ENCODE results near the gene ITPR2. TPM values are rescaled to one million over a fixed set of nuclear protein-coding genes. Genes with fewer than 3 reads are reported as not detected.

Gene ITPR2
- total RNA-seq, 1 experiment from 2014 or later, result 9.4 TPM

DNA sequence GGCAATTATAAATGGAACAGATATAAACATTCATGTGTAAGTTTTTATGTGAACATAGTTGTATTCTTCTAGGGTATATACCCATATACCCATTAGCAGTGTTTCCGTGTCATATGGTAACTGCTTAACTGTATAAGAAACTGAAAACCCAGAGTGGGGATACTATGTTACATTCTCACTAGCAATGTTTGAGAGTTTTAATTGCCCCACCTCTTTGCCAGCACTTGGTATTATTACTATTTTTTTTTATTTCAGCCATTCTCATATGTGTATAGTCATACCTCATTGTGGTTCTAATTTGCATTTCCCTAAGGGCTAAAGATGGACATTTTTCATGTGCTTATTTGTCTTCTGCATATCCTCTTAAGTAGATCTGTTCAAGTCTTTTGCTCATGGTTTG is 28.7 kb upstream of the ITPR2 start:
- H3K27me3 ChIP-seq (ENCODE audit: control insufficient read depth, insufficient read depth, low read length), result no peaks in the 10 kb centered on the region
- no peaks in the 10 kb centered on the region for H3K36me3 ChIP-seq (replicated peaks; ENCODE audit: control insufficient read depth, insufficient read depth, low read length)
- H3K4me3 ChIP-seq (ENCODE audit: insufficient read depth, low read depth, low read length), result no peak overlapping the region
- DNase-seq, result no peak

DNA sequence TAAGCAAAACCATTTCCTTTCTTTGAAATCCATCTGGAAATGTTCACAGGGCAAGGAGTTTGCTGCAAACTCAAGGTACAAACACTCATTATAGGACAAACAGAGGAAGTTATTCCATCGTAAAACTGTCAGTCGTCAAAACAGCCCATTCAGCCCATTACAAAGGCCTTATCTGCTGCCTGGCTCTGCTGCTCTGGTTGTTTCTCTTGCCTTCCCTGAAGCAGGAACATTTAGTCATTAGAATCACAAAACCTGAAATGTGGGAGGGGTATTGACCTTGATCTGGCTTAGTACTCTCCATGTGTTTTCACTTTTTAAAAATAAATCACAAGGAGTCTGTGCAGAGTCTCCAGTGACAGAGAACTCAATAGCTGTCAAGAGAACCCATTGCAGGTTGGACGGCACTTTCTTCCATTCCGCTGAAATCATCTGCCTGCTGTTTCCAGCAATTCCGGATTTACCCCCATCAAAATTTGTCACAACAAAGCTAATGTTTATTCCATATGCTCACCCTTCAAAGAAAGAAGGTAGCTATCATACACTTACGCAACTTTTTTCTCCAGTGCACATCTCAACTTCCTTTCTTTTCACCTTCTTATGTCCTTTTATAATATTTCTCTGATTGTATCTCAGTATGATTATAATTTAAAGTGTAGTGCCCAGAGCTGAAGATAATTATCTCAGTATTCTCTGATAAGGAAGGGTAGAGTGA is 24.6 kb upstream of the ITPR2 start:
- DNase-seq, result no peak
- H3K36me3 ChIP-seq (replicated peaks; ENCODE audit: control insufficient read depth, insufficient read depth, low read length), result no peaks in the 10 kb centered on the region
- no peak overlapping the region for H3K4me3 ChIP-seq (ENCODE audit: insufficient read depth, low read depth, low read length)
- no peaks in the 10 kb centered on the region for H3K27me3 ChIP-seq (ENCODE audit: control insufficient read depth, insufficient read depth, low read length)

DNA sequence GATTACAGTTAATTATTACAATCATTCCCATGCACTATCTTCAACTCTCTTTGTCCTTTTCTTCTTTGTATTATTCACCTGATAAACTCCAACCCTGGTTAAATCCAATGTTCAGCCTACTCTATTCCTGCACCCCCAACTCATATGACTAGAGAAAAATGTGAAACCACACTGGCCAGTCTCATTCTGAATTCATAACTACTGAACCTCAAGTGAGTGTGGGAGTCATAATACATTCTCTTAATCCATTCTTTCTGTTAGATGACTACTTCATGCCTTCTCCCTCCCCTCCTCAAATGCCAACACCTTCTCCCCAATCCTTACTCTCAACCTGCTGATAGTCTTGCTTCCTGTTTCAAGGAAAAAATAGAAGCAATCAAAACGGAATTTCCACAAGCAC is 22.3 kb upstream of the ITPR2 start:
- no peak for DNase-seq
- H3K4me3 ChIP-seq (ENCODE audit: insufficient read depth, low read depth, low read length), result no peak overlapping the region
- no peaks in the 10 kb centered on the region for H3K27me3 ChIP-seq (ENCODE audit: control insufficient read depth, insufficient read depth, low read length)
- no peaks in the 10 kb centered on the region for H3K36me3 ChIP-seq (replicated peaks; ENCODE audit: control insufficient read depth, insufficient read depth, low read length)

DNA sequence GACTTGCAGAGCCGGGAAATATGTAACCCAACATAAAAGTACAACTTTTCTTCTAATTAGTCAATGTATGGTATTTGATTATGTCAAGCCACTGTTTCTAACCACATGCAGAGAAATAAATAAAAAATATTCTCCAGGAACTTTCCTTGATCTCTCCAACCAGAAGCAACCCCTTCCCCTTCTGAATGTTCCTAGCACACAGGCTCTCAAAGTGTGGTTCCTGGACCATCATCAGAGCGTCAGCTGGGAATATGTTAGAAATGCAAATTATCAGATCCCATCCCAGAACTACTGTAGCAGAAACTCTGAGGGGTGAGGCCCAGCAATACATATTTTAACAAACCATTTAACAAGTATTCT is 21.0 kb upstream of the ITPR2 start:
- Histone ChIP-seq H3K4me3 (ENCODE audit: insufficient read depth, low read depth, low read length) (no peak overlapping the region), H3K27me3 (ENCODE audit: control insufficient read depth, insufficient read depth, low read length) (no peaks in the 10 kb centered on the region), H3K36me3 (replicated peaks; ENCODE audit: control insufficient read depth, insufficient read depth, low read length) (no peaks in the 10 kb centered on the region)
- no peak for DNase-seq

DNA sequence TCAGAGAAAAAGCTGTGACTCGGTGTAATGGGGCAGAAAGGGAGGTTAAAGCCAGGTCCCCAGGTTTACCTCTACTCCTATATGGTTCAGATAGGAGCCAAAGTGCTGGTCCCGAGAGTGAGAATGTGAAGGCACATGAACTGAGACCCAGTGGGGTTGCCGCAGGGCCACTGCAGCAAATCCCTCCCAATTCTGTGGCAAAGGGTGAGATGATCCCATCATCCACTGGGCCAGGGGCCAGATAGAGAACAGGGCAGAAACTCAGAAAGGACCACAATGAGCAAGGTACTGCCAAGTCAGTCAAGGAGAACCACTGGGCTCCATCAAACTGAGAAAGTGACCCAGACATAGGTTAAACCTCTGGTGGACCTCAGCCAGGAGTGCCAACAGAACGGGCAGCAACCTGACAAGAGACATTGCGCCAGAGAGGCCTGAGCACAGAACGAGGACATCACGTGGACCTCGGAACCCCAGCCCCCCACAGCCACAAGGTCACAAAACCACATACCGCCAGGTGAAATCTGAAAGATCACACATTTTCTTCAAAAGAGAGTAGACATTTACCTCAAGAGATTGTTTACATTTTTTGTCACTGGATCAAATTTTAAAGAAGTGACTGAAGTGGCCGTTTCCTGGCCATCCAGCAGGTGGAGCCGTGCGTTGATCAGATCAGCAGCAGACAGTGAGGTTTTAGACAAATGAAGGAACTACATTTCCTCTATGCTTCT is 20.5 kb upstream of the ITPR2 start:
- Histone ChIP-seq H3K4me3 (ENCODE audit: insufficient read depth, low read depth, low read length) (no peak overlapping the region), H3K27me3 (ENCODE audit: control insufficient read depth, insufficient read depth, low read length) (no peaks in the 10 kb centered on the region), H3K36me3 (replicated peaks; ENCODE audit: control insufficient read depth, insufficient read depth, low read length) (no peaks in the 10 kb centered on the region)
- peak; percentile 49 for DNase-seq

DNA sequence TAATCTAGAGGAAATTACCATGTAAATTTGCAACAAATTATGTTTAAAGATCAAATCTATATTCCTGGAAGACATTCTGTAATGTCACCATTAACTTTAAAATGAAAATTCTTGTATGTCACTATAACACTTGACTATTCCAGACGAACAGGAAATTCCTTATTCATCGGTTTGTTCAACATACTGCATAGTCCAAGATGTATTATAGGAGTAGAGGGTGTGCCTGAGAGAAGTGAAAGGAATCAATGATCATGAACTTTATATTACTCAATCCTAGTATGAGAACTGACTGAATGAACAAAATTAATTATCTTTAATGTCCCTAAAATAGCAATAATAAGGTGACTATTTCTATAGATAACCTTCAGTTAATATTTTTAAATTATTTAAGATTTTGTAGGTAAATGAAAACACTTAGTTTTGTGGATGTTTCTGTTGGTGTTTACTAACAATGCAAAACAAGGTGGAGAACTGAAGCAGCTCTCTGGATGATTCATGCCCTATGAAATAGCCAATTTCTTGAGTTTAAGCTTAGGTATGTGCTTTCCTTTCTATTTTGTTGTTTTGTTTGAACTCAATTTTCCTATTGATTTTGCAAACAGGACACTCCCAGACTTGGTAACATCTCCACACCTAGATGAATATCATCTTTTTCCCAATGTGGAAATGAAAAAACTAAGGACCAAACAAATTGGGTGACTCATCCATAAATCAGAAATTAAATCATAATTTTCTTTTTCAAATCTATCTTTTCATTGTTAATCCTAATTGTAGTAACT is 18.2 kb upstream of the ITPR2 start:
- no peak for DNase-seq
- no peak overlapping the region for H3K4me3 ChIP-seq (ENCODE audit: insufficient read depth, low read depth, low read length)
- no peaks in the 10 kb centered on the region for H3K36me3 ChIP-seq (replicated peaks; ENCODE audit: control insufficient read depth, insufficient read depth, low read length)
- no peaks in the 10 kb centered on the region for H3K27me3 ChIP-seq (ENCODE audit: control insufficient read depth, insufficient read depth, low read length)

DNA sequence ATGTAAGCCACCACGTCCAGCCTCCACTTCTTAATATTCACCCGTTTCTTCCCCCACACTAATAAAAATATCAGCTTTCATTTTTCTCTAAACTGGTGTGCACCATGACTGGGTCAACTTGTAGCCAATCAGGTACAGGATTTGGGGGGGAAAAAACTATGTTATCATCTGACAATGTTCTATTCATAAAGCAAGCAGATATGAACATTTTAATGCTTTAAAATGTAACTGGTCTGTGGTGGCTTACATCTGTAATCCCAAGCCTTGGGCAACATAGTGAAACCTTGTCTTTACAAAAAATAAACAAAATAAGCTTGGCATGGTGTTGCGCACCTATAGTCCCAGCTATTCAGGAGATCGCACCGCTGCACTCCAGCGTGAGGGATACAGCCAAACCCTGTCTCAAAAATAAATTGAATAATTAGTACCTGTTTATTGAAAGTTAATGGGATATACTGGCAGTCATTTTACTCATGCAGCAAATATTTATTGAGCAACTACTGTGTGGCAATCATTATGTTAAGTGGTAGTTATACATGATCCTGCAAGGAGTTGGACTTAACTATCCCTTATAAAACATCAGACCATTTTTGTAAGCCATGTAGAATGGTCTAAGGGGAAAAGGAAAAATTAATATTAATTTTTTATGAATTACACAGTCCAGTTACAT is 15.3 kb upstream of the ITPR2 start:
- no peak for DNase-seq
- no peaks in the 10 kb centered on the region for H3K36me3 ChIP-seq (replicated peaks; ENCODE audit: control insufficient read depth, insufficient read depth, low read length)
- H3K27me3 ChIP-seq (ENCODE audit: control insufficient read depth, insufficient read depth, low read length), result no peaks in the 10 kb centered on the region
- no peak overlapping the region for H3K4me3 ChIP-seq (ENCODE audit: insufficient read depth, low read depth, low read length)

DNA sequence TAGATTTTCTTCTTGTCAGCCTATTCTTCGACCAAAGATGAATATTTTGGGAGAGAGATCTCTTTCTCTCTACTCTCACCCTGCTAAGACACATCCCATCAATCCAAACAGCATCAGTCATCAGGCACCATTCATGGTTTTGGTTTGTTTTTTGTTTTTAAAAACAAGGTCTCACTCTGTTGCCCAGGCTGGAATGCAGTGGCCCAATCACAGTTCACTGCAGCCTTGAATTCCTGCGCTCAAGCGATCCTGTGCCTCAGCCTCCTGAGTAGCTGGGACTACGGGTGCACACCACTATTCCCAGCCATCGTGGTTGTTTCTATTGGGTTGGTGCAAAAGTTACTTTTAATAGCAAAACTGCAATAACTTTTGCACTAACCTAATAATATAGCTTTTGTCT is 14.4 kb upstream of the ITPR2 start:
- Histone ChIP-seq H3K27me3 (ENCODE audit: control insufficient read depth, insufficient read depth, low read length) (no peaks in the 10 kb centered on the region), H3K36me3 (replicated peaks; ENCODE audit: control insufficient read depth, insufficient read depth, low read length) (no peaks in the 10 kb centered on the region), H3K4me3 (ENCODE audit: insufficient read depth, low read depth, low read length) (no peak overlapping the region)
- no peak for DNase-seq

DNA sequence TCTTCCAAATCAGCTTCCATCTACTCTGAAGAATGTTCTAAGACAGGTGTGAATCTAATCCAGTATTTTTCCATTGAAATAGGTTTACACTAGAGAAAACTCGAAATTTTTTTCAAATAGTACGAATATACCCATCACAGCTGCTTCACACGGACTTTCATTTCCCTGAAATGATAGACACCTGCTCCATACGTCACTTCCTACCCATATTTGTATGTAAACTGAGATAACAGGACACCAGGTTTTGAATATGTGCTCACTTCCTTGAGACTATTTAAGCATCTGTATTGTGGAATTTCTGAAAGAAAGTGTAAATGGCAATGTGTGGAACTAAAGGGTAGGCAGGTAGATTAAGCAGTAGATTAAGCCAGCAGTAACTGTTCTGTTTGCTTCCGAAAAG is 13.4 kb upstream of the ITPR2 start:
- DNase-seq, result no peak
- no peaks in the 10 kb centered on the region for H3K36me3 ChIP-seq (replicated peaks; ENCODE audit: control insufficient read depth, insufficient read depth, low read length)
- no peak overlapping the region for H3K4me3 ChIP-seq (ENCODE audit: insufficient read depth, low read depth, low read length)
- H3K27me3 ChIP-seq (ENCODE audit: control insufficient read depth, insufficient read depth, low read length), result no peaks in the 10 kb centered on the region

DNA sequence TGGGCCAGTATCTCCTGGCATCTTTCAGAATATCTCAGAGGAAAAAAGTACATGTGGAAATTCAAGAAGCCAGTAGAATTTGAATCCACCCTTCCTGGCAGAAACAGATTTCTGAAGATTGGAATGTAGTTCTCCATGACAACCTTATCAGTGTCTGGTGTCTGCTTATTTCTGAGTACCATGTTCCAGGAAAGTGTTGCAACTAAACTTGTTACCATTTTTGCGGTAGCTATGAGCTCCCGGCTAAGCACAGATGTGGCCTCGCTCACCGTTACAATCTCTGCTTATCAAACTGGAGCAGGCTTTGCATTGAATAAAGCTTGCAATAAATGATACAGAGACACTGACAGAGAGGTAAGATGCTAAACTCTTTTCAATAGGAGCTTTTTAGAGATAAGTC is 13.0 kb upstream of the ITPR2 start:
- Histone ChIP-seq H3K4me3 (ENCODE audit: insufficient read depth, low read depth, low read length) (no peak overlapping the region), H3K27me3 (ENCODE audit: control insufficient read depth, insufficient read depth, low read length) (no peaks in the 10 kb centered on the region), H3K36me3 (replicated peaks; ENCODE audit: control insufficient read depth, insufficient read depth, low read length) (no peaks in the 10 kb centered on the region)
- no peak for DNase-seq

DNA sequence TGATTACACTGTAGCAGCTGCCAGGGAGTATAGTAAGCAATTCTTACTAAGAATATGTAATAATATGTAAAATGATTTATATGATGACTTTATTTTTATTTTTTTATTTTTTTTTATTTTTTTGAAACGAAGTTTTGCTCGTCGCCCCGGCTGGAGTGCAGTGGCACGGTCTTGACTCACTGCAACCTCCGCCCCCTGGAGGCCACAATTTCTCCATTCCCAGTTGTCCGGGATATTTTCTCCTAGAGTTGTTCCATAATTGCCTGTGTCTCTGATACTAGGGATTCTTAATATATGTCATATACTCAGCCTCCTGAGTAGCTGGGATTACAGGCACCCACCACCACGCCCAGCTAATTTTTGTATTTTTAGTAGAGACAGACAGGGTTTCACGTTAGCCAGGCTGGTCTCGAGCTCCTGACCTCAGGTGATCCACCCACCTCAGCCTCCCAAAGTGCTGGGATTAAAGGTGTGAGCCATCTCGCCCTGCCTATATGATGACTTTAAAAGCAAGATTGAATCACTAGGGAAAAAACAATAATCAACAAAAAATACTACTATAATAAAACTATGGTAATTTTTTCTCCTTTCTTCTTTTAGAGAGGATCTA is 12.2 kb upstream of the ITPR2 start:
- DNase-seq, result peak; percentile 40
- Histone ChIP-seq H3K36me3 (replicated peaks; ENCODE audit: control insufficient read depth, insufficient read depth, low read length) (no peaks in the 10 kb centered on the region), H3K4me3 (ENCODE audit: insufficient read depth, low read depth, low read length) (no peak overlapping the region), H3K27me3 (ENCODE audit: control insufficient read depth, insufficient read depth, low read length) (no peaks in the 10 kb centered on the region)

DNA sequence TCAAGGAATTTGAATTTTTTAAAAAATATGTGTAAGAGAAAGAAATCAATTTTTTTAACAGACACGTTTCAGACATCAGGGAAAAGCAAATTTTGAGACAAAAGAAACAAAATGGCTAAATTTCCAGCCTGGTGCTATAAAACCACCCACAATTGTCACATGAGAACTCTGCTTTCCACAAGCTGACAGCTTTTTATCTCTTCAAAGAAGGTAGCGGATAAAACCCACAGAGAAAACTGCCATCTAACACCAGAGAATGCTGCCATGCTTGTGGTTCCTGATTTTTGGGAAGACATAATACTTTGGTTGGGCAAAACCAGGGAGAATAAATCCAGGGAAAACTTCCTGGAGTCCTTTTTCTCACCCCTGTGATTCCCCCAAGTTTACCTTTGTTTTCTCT is 10.3 kb upstream of the ITPR2 start:
- Histone ChIP-seq H3K36me3 (replicated peaks; ENCODE audit: control insufficient read depth, insufficient read depth, low read length) (no peaks in the 10 kb centered on the region), H3K4me3 (ENCODE audit: insufficient read depth, low read depth, low read length) (no peak overlapping the region), H3K27me3 (ENCODE audit: control insufficient read depth, insufficient read depth, low read length) (no peaks in the 10 kb centered on the region)
- DNase-seq, result no peak

DNA sequence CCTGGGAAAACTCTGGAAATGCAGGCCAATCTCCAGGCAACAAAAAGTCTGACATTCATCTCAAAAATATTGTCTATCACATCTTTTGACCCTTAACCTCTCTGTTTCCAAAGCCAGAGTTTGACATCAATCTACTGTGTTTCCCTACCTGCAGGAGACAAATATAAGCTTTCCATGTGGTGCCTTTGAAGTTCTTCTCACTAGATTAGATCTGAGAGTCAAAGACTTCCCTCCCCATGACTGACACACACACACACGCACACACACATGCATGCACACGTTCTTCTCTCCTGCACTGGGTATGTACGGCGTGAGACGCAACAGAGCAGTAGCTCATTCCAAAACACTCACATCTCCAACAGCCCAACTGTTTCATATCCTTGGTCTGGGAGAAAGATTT is 8.1 kb upstream of the ITPR2 start:
- H3K4me3 ChIP-seq (ENCODE audit: insufficient read depth, low read depth, low read length), result no peak overlapping the region
- no peak for DNase-seq
- H3K27me3 ChIP-seq (ENCODE audit: control insufficient read depth, insufficient read depth, low read length), result no peaks in the 10 kb centered on the region
- H3K36me3 ChIP-seq (replicated peaks; ENCODE audit: control insufficient read depth, insufficient read depth, low read length), result no peaks in the 10 kb centered on the region

DNA sequence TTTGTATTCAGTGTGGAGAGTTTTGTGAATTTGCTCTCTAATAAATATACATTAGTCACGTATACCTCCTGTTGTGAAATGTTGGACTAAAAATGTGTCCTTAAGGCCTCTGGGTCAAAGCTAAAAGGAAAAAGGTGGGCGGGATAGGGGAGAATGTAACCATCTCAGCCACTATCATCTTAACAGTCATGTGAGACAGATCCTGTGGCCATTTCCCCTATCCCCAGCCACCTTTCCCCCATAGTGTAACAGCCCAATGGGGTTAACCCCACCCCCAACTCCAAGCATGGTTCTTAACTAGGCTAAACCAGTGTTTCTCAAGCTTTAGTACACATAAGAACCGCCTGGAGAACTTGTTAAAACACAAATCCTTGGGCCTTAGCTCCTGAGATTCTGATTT is 6.5 kb upstream of the ITPR2 start:
- Histone ChIP-seq H3K36me3 (replicated peaks; ENCODE audit: control insufficient read depth, insufficient read depth, low read length) (no peaks in the 10 kb centered on the region), H3K27me3 (ENCODE audit: control insufficient read depth, insufficient read depth, low read length) (no peaks in the 10 kb centered on the region), H3K4me3 (ENCODE audit: insufficient read depth, low read depth, low read length) (no peak overlapping the region)
- DNase-seq, result no peak

Data from H7 (cell line).